ENCODE results near the gene ARL15.

ARL15 gene

DNA sequence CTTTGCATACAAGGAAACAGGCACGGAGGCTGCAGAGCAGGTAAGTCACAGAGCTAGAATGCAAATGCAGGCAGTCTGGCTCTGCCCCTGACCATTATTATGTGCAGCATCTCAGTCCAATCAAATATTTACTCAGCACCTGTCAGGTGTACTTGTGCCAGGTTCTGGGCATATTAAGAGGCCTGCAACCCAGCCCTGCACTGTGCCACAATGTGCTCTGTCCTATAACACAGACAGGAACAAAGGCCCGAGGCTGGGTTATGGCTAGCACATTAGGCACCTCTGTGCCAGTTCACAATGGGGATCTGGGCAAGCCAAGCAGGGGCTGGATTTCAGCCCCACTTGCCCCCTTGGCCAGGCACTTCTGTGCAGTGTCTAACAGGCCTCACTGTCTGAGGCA, 14.0 kb downstream of the ARL15 start:
- Histone ChIP-seq H2AFZ (no peak overlapping the region), H3K9me3 (ENCODE audit: control insufficient read depth, low read length) (no peaks in the 10 kb centered on the region), H3K4me1 (no peaks in the 10 kb centered on the region), H3K4me3 (ENCODE audit: low read depth, low read length) (no peak overlapping the region), H3K4me2 (ENCODE audit: low read length) (no peak overlapping the region), H3K27ac (no peak overlapping the region), H3K9ac (no peak overlapping the region), H3K36me3 (ENCODE audit: control insufficient read depth, insufficient read depth, low read length) (no peaks in the 10 kb centered on the region), H3K79me2 (peaks cover 5% of the 10 kb centered on the region), H3K27me3 (ENCODE audit: control insufficient read depth, insufficient read depth, low read length) (no peaks in the 10 kb centered on the region)
- TF ChIP-seq, protein P1, sequence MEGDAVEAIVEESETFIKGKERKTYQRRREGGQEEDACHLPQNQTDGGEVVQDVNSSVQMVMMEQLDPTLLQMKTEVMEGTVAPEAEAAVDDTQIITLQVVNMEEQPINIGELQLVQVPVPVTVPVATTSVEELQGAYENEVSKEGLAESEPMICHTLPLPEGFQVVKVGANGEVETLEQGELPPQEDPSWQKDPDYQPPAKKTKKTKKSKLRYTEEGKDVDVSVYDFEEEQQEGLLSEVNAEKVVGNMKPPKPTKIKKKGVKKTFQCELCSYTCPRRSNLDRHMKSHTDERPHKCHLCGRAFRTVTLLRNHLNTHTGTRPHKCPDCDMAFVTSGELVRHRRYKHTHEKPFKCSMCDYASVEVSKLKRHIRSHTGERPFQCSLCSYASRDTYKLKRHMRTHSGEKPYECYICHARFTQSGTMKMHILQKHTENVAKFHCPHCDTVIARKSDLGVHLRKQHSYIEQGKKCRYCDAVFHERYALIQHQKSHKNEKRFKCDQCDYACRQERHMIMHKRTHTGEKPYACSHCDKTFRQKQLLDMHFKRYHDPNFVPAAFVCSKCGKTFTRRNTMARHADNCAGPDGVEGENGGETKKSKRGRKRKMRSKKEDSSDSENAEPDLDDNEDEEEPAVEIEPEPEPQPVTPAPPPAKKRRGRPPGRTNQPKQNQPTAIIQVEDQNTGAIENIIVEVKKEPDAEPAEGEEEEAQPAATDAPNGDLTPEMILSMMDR (IDR thresholded peaks at IDR 0.05), result no peak

DNA sequence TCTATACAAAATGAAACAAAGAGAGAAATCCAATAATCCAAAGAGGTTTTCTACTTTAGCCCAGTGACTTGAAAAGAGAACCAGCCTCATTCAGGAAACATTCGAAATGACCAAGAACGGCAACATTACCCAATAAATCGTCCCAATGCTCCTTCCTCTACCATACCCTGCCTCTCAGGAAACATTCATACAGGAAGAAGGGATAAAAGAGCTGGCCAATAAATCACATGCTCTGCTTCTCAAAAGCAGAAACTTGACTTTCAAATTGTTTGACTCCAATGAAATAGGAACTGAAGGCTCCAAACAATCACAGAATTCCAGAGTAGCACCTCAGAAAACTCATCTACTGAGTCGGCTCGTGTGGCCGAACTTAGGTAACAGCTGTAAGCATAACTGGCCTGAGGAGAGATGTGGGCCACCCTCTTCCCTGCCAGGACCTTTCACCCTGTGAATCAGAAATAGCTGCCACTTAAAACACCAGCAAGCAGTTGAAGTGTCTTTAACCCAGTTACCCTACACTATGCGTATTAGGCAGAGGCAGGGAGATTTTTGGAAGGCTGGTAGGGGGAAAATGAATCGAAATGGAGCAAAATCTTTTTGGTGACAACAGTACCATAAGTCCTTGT, 14.6 kb downstream of the ARL15 start:
- Histone ChIP-seq H3K9ac (no peak overlapping the region), H3K79me2 (peaks cover 5% of the 10 kb centered on the region), H3K36me3 (ENCODE audit: control insufficient read depth, insufficient read depth, low read length) (no peaks in the 10 kb centered on the region), H3K27ac (no peak overlapping the region), H3K4me1 (no peaks in the 10 kb centered on the region), H3K4me2 (ENCODE audit: low read length) (no peak overlapping the region), H3K27me3 (ENCODE audit: control insufficient read depth, insufficient read depth, low read length) (no peaks in the 10 kb centered on the region), H3K4me3 (ENCODE audit: low read depth, low read length) (no peak overlapping the region), H2AFZ (no peak overlapping the region), H3K9me3 (ENCODE audit: control insufficient read depth, low read length) (no peaks in the 10 kb centered on the region)
- TF ChIP-seq, protein P1 (IDR thresholded peaks at IDR 0.05), result no peak

DNA sequence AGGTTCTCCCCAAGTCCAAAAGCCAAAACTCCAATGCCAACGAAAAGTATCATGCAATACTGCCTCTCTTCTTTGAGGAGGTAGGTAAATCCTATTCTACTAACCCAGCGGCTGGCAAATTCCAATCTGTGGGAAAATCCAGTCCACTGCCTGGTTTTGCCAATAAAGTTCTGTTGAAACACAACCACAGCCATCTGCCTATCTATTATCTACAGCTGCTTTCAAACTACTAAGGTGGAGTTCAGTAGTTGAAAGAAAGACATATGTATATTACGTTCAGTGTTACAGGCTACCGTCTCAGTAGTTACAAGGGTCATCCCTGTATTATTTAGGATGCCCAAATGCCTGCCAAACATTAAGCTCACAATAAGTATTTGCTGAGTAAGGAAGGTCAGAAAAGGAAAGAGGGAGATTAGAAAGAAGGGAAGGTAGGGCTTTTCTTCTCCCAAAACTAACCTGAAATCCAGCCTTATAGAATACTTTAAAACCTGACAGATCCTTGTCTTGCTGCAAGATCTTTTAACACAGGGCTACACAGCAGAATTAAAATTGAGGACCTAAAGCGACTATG, 16.2 kb downstream of the ARL15 start:
- H3K9me3 ChIP-seq (ENCODE audit: control insufficient read depth, low read length), result no peaks in the 10 kb centered on the region
- H3K9ac ChIP-seq, result no peak overlapping the region
- H3K4me3 ChIP-seq (ENCODE audit: low read depth, low read length), result no peak overlapping the region
- no peak overlapping the region for H3K27ac ChIP-seq
- no peak overlapping the region for H3K4me2 ChIP-seq (ENCODE audit: low read length)
- H3K36me3 ChIP-seq (ENCODE audit: control insufficient read depth, insufficient read depth, low read length), result no peaks in the 10 kb centered on the region
- TF ChIP-seq, protein P1 (IDR thresholded peaks at IDR 0.05), result no peak
- no peaks in the 10 kb centered on the region for H3K27me3 ChIP-seq (ENCODE audit: control insufficient read depth, insufficient read depth, low read length)
- no peak overlapping the region for H2AFZ ChIP-seq
- no peaks in the 10 kb centered on the region for H3K4me1 ChIP-seq
- no peaks in the 10 kb centered on the region for H3K79me2 ChIP-seq

DNA sequence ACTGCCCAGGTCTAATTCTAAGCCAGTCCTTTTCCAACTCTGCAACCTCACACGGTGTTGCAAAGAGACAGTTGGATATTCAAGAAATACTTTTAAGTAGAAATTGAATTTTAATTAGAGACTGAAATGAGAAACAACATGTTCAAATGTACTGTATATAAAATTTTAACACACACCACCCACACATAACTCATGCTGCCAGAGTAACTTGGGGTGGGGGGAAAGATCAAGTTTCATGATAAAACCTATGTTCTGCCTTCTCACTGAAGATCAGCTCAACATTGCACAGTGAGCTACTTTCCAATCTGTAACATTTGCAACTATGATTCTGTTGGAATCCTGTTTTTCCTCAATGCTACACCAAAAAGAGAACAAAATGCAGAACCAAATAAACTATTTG, 17.5 kb downstream of the ARL15 start:
- Histone ChIP-seq H3K27ac (no peak overlapping the region), H3K36me3 (ENCODE audit: control insufficient read depth, insufficient read depth, low read length) (no peaks in the 10 kb centered on the region), H3K79me2 (no peaks in the 10 kb centered on the region), H3K9me3 (ENCODE audit: control insufficient read depth, low read length) (no peaks in the 10 kb centered on the region), H3K4me1 (no peaks in the 10 kb centered on the region), H2AFZ (no peak overlapping the region), H3K9ac (no peak overlapping the region), H3K27me3 (ENCODE audit: control insufficient read depth, insufficient read depth, low read length) (no peaks in the 10 kb centered on the region), H3K4me3 (ENCODE audit: low read depth, low read length) (no peak overlapping the region), H3K4me2 (ENCODE audit: low read length) (no peak overlapping the region)
- TF ChIP-seq, protein P1 (IDR thresholded peaks at IDR 0.05), result no peak

DNA sequence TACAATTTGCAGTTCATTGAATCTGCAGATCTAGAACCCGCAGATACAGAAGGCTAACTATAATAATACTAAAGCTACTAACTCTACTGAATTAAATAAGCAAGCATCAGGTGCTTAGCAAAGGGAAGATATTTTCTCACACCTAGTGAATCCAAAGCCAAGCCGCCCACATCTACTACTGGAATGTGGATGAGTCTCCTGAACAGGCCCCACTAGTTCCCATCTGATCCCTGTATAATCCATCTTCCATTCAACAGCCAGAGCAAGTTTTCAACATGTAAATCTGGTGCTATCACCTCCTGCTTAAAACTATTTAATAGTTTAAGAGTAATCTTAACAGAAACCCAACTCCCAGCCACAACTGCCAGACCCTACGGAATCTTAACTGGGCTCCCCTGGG, 18.9 kb downstream of the ARL15 start:
- no peaks in the 10 kb centered on the region for H3K36me3 ChIP-seq (ENCODE audit: control insufficient read depth, insufficient read depth, low read length)
- H3K4me2 ChIP-seq (ENCODE audit: low read length), result no peak overlapping the region
- no peaks in the 10 kb centered on the region for H3K4me1 ChIP-seq
- H3K79me2 ChIP-seq, result no peaks in the 10 kb centered on the region
- no peak overlapping the region for H3K4me3 ChIP-seq (ENCODE audit: low read depth, low read length)
- H3K9me3 ChIP-seq (ENCODE audit: control insufficient read depth, low read length), result no peaks in the 10 kb centered on the region
- no peak overlapping the region for H3K27ac ChIP-seq
- TF ChIP-seq, protein P1 (IDR thresholded peaks at IDR 0.05), result no peak
- no peak overlapping the region for H2AFZ ChIP-seq
- H3K9ac ChIP-seq, result no peak overlapping the region
- no peaks in the 10 kb centered on the region for H3K27me3 ChIP-seq (ENCODE audit: control insufficient read depth, insufficient read depth, low read length)

All from parathyroid adenoma (tissue), 2 donors.